PFSK-1 (cell line): Measurements from ENCODE around the gene MGAT4A.

Source experiments
- POLR2AphosphoS5 ChIP-seq: IDR thresholded peaks from 2 replicates; pipeline ENCODE4 v1.6.1; 2012; ENCODE audit warnings: low read depth, mild to moderate bottlenecking, control low read depth, low read length, moderate library complexity
- SIN3A ChIP-seq: IDR thresholded peaks from 2 replicates; pipeline ENCODE4 v1.6.1; 2012; ENCODE audit warnings: mild to moderate bottlenecking, low read length, moderate library complexity, borderline replicate concordance; ENCODE audit not compliant: insufficient read depth
- TAF1 ChIP-seq: IDR thresholded peaks from 2 replicates; pipeline ENCODE4 v1.6.1; 2012; ENCODE audit warnings: low read length, control low read depth, borderline replicate concordance; ENCODE audit not compliant: insufficient read depth
- TF ChIP-seq, protein P1 (sequence below), 2 experiments: IDR thresholded peaks; 2 replicates each; pipeline versions ENCODE4 v1.6.1 to v1.8.0; 2011 to 2012; ENCODE audit warnings: low read depth in 2 of 2, low read length in 2 of 2, control low read depth in 1 of 2, inconsistent platforms in 1 of 2, mild to moderate bottlenecking in 1 of 2, moderate library complexity in 1 of 2; ENCODE audit not compliant: insufficient read depth in 1 of 2

DNA sequence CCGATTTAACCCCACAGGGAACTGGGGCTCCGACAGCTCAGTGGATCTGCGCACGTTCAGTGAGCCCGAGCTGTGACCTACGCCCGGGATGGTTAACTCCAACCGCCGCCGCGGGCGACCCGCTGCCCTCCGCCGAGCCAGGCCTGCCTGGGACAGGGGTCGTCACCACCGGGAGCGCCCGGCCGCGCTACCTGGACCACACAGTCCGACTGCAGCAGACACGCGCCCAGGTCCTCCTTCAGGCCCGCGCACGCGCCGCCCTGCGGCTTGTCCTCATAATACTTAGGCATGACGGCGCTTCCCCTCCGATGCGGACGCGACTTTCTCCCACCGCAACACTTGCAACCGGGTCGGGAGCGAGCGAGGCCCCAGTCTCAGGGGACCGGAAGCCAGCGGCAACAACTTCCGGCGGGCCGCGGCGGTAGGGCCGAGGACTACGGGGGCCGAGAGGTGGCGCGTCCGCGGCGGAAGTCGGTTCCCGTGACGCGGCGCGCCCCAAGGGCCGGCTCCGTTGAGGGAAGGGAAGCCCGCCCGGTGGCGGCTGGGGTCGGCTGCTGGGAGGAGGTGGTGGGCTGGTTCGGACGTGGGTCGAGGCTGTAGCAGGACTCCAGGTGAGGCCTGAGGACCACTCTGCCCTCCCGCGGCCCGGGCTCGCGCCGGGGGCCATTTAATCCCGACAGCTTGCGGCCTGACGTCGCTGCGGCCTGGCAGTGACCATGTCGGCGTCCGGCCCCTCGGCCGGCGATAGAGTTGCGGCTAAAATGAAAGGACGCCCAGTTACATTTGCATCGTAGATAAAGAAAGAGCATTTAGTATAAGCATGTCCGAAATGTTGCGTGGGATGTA, 122.6 kb downstream of the MGAT4A start, which contains the start of the genes COA5 and UNC50:
- peak; percentile 86 for TF ChIP-seq POLR2AphosphoS5
- peak; percentile 85 for TF ChIP-seq TAF1
- TF ChIP-seq, protein P1, sequence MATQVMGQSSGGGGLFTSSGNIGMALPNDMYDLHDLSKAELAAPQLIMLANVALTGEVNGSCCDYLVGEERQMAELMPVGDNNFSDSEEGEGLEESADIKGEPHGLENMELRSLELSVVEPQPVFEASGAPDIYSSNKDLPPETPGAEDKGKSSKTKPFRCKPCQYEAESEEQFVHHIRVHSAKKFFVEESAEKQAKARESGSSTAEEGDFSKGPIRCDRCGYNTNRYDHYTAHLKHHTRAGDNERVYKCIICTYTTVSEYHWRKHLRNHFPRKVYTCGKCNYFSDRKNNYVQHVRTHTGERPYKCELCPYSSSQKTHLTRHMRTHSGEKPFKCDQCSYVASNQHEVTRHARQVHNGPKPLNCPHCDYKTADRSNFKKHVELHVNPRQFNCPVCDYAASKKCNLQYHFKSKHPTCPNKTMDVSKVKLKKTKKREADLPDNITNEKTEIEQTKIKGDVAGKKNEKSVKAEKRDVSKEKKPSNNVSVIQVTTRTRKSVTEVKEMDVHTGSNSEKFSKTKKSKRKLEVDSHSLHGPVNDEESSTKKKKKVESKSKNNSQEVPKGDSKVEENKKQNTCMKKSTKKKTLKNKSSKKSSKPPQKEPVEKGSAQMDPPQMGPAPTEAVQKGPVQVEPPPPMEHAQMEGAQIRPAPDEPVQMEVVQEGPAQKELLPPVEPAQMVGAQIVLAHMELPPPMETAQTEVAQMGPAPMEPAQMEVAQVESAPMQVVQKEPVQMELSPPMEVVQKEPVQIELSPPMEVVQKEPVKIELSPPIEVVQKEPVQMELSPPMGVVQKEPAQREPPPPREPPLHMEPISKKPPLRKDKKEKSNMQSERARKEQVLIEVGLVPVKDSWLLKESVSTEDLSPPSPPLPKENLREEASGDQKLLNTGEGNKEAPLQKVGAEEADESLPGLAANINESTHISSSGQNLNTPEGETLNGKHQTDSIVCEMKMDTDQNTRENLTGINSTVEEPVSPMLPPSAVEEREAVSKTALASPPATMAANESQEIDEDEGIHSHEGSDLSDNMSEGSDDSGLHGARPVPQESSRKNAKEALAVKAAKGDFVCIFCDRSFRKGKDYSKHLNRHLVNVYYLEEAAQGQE (IDR thresholded peaks at IDR 0.05; ENCODE audit: insufficient read depth in 1 of 2, low read depth in 2 of 2, low read length in 2 of 2) = peak; percentile 42 to 46; a peak in 1 of 4 replicates
- peak; percentile 20; the same call in 1 of the 2 replicates for TF ChIP-seq SIN3A
